ENCODE results near the gene TCAP. TPM values are rescaled to one million over a fixed set of nuclear protein-coding genes. Genes with fewer than 3 reads are reported as not detected.
A peak's percentile ranks its signal among the peaks of the same experiment; 100 is the strongest.

The TCAP gene, protein sequence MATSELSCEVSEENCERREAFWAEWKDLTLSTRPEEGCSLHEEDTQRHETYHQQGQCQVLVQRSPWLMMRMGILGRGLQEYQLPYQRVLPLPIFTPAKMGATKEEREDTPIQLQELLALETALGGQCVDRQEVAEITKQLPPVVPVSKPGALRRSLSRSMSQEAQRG
- 1 to 10 TPM in 2 of 3 donors, under 1 TPM in 1; 0.80 to 1.5 (median 1.1) TPM for polyA plus RNA-seq (ENCODE audit: insufficient read length in 3 of 3)

DNA sequence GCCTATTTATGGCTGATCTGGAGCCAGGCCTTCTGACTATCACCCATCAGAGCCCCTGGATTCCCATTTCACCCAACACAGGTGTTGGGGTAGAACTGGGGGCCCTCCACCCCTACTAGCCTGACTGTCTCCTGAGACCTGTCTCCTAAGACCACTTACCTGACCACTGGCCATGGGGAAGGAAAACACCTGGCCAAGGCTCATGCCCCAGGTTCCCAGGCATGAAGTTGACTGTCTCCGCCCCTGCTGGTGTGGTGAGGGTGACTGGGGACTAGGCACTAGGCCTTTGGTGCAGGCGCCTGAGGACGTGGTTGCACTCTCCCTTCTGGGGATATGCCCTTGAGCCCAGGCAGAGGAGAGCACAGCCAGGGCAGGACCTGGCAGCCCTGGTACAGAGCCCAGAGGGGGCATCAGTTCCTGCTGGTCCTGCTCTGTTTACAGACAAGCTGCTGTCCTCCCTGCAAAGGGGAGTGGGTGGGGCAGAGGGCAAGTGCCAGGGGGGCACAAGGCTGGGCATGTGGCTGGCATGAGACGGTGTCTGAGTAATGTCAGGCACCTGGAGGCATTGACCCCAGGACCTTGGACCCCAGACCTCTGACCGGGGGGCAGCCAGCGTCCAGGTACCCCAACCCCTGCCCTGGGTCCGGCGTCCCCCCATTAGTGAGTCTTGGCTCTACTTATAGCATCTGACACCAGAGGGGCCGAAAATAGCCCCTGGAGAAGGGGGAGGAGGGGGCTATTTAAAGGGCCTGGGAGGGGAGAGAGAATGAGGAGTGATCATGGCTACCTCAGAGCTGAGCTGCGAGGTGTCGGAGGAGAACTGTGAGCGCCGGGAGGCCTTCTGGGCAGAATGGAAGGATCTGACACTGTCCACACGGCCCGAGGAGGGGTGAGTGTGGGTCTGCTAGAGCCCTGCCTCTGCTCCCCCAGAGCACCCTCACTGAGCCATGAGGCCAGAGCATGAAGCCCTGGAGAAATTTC is at the start of gene TCAP:
TSS of gene TCAP (plus strand) at position 769 of the 981 bp plus-strand sequence. CDS start at position 780, 11 bp downstream.
- no peak for DNase-seq (ENCODE audit: low read depth in 3 of 3, low spot score in 2 of 3)

DNA sequence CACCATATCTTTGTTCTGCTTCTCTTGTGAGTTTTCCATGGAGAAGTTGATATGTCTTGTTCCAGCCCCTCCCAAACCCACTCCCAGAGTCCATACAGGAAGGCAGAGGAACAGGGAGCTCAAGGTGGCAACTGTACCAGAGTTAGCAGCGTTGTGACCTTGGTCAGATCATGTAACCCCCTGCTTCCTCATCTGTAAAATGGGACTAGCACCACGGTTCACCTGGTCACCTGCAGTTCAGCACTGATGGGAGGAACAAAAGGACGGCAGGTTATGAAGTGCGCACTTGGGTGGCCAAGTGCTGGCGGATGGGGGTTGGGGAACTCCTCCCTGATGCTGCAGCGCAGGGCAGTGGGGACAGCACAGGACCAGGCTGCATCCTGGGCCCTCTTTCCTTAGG is 49.7 kb upstream of the TCAP start:
- DNase-seq (ENCODE audit: low read depth in 3 of 3, low spot score in 2 of 3) = no peak

DNA sequence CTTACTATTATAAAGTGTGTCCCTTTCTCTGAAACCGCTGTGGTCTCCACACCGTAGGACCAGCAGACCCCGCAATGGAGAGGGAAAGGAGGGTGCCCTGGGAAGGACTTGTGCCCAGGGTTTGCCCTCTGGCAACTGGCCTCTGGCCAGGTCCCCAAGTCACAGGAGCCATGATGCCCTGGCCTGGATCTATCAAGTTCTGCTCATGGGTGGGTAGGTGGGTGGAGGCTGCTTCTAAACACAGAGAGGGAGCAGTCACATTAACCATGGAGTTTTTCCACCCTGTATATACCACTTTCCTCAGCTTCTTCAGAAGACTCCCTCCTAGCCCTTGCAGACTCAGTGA is 48.1 kb upstream of the TCAP start:
- DNase-seq (ENCODE audit: low read depth in 3 of 3, low spot score in 2 of 3) = no peak

DNA sequence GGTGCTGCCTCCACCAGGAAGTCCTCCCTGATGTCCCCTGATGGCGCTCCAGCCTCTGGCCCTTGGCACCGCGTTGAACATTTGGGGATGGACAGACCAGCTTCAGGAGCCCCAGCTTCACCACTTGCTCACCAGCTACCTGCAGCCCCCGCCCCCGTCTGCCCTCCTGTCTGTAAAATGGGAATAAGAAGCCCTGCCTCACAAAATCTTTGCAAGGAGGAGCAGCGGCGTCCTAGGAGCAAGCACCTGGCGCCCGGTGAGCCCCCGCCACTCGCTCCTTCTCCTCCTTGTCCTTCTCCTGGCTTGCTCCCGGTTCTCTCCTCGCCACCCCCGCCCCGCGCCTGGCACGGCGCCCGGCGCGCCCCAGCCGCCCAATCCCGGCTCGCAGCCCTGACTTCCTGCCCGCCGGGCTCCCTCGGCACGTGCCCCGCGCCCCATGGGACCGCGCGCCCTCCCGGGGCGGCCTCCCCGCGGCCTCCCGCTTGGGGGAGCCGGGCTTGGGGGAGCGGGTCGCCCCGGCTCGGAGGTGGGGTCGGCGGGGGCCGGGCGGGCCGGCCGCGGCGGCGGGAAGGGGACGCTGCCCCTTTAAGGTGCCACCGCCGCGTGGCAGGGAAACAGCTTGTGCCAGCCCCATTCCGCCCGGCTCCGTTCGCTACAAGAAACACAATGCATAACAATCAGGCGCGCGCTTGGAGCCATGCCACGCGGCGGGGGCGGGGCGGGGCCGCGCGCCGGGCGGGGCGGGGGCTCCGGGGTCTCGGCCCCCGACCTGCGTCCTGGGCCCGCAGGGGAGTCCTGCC is 47.5 kb upstream of the TCAP start:
- DNase-seq (ENCODE audit: low read depth in 3 of 3, low spot score in 2 of 3) = no peak

DNA sequence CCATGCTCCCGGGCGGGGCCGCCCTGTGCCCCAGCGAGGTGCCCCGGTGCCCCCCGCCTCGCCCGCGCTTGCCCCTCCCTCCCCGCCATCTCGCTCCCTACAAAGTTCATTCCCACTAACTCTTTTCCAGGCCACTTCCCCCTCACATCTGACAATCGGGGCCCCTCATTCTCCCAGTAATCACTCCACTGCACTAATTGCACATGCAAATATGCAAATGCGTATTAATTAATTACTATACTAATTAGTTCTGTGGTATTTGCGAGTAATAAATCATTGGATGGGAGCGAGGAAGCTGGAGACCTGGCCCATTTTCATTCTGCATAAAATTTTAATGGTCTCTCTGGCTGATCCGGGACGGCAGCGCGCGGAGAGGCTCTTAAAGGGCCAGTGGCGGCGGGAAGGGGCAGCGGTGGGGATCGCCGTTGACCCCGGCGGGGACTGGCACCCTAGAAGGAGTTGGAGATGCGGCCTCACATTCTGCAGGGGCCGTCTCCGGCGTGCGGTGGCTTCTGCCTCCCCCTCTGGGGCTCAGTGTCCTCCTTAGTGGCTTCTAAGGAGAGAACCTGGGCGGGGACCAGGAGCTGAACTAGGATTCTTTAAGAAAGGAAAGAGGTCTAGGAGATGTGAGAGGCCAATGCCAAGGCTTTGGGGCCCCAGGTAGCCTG is 46.8 kb upstream of the TCAP start:
- no peak for DNase-seq (ENCODE audit: low read depth in 3 of 3, low spot score in 2 of 3)

DNA sequence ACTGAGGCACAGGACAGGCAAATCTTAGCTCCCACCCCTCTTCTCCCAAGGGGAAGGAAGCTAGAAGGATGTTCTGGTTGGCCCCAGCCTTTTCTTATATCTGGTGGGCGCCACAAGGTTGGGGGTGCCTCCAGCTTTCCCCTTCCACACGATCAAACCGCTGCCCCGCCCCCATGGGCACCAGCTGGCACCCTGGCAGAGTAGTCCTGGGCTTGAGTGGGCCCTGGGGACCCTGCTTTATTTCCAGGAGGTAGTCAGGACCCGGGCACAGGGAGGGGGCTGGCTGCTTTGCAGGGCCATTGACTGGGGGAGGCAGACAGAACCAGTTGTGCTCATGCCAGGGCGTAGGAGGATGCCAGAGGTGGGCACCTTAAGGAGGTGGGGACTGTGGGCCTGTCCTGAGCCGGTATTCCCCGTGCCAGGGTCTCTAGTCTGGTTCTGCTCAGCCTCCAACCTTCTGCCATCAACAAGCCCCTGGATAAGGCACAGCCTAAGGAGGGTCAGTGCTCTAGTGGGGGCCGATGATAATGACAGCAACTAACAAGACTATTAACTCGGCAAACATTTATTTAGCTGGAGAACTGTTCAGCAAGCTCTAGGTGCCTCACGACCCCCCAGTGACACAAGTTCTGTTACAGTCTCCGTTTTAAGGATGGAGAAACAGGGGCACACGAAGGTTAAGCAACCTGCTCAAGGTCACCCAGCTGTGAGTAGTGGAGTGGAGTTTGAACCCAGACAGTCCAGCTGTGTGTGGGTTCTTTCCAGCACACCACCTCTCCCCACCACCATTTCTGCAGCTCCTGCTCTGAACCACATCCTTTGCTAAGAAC is 46.0 kb upstream of the TCAP start:
- no peak for DNase-seq (ENCODE audit: low read depth in 3 of 3, low spot score in 2 of 3)

DNA sequence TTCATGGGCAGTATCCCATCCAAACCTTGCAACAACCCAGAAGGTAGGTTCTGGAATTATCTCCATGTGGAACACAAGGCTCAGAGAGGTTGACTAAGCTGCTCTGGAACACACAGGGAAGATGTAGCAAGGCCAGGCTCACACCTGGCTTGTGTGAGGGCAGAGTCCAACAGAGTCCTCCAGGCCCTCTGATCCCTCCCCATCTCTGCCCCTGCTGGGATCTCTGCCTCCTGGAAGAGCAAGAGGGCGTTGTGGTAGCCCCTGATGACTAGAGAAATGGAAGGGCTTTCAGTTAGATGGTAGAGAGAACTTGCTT is 45.4 kb upstream of the TCAP start:
- DNase-seq (ENCODE audit: low read depth in 3 of 3, low spot score in 2 of 3) = no peak

DNA sequence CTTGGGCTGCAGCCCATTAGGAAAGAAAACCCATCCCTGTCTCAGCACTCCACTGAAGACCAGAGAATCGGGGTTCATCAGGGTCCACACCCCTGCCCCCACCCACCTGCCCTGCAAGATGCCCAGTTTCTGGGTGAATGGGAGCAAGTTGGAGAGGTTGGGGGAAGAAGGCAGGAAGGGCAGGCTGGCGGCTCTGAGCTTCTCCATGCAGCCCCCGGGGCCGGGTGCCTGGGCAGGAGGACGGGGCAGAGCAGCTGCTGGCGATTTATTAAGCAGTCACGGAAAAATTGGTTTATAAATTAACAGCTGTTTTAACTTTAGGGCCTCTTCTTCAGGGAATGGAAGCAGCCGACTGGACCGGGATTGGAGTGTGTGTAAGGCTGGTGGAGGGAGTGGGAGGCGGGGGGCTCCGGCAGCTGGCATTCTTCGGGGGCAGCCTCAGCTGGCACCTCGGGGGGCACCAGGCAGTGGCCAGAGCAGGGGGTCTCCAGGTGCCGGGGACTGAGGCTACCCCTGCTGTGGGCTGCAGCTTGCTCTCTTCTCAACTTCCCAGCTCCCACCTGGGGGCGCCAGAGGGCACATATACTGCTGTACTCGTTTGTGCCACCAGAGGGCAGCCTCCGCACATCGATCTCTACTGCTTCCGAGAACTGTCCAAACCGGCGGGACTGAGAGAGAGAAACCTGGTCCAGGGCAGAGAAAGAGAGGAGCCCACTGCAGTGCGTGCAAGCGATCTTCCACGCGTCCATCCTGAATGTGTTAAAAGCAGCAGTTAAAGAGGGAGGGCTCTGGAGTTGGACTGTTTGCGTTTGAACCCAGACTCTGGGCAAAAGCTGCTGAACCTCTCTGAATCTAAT is 43.4 kb upstream of the TCAP start:
- peak in 1 of 3 donors; percentile 80 for DNase-seq (ENCODE audit: low read depth in 3 of 3, low spot score in 2 of 3)

DNA sequence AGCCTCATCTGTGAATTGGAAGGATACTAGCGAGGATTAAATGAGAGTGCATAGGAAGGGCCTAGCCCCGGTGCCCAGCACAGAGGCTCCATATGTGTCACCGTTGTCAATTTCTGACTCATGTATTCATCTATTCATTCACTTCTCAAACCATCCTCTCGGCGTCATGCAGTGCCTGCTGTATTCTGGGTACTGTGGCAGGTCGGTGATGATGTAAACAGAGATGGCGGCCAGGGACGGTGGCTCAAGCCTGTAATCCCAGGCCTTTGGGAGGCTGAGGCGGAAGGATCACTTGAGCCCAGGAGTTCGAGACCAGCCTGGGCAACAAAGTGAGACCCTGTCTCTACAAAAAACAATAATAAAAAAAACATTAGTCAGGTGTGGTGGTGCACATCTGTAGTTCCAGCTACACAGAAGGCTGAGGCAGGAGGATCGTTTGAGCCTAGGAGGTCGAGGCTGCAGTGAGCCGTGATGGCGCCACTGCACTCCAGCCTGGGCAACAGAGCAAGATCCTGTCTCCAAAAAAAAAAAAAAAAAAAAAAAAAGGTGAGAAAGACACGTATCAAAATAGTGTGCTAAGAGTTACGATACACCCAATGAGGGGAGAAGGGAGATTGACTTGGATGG is 42.7 kb upstream of the TCAP start:
- no peak for DNase-seq (ENCODE audit: low read depth in 3 of 3, low spot score in 2 of 3)

DNA sequence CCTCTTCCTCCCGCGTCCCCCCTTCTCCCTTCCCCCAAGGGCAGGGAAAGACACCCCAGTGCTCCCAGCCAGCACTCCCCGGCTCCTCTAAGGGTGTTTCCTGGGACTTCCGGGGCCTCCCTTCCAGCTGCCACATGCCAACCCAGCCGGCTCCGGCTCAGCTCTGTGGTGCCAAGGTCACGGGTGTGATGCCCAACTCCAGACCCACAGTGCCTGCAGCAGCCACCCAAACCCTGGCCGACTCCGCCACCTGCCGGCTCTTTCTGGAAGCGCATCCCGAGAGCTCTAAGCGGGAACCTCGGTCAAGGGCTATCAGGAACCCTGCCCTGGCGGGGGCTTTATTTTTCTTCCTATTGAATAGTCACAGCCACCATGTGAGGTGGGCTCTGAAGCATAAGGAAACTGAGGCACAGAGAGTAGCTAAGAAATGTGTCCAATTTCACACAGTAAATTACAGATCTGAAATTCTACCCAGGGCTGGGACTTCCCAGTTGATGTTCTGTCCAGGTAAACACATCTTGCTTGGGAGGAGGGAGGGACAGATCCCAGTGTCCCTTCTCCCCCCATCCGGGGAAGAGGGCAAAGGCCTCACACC is 41.7 kb upstream of the TCAP start:
- DNase-seq (ENCODE audit: low read depth in 3 of 3, low spot score in 2 of 3) = no peak

DNA sequence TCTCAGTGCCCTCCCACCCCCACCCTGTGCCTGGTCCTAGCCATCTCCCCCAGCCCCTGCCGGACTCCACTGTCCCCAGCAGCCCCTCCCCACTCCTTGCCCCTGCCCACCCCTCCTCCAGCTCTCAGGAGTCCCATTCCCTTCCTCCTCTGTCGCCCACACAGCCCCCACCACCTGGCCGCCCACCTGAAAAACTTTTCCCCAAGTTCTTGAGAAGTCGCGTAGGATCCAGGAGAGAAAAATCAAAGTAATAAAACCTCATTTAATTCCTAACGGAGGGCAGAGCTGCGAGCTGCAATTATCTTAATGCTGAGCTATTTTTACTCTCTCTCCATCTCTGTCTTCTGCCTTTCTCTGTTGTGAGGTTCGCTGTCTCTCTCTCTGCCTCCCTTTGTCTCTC is 40.8 kb upstream of the TCAP start:
- no peak for DNase-seq (ENCODE audit: low read depth in 3 of 3, low spot score in 2 of 3)

DNA sequence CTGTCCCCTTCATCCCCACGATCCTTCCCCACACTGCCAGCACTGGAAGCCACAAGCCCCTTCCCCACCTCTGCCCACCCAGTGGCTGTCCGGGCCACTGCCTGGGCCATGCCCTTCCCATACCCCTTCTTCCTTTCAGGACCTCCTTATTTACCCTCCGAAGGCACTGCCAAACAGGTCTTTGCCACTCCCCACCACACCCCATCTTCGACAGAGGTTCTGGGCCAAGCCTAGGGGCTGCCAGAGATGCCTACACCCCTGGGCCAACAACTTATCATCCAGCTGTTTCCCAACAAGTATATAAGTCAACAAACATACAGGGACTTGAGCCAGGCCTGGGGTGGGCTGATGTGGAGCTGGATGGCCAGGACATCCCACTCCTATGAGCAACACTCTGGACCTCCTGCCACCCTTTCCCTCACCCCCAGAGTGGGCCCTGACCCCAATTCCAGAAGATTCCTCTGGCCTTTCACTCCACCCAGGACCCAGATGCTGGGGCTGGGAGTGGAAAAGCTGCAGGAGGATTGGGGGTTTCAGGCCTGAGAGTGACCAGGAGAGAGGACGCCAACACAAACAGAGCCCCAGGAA is 39.9 kb upstream of the TCAP start:
- DNase-seq (ENCODE audit: low read depth in 3 of 3, low spot score in 2 of 3) = no peak

DNA sequence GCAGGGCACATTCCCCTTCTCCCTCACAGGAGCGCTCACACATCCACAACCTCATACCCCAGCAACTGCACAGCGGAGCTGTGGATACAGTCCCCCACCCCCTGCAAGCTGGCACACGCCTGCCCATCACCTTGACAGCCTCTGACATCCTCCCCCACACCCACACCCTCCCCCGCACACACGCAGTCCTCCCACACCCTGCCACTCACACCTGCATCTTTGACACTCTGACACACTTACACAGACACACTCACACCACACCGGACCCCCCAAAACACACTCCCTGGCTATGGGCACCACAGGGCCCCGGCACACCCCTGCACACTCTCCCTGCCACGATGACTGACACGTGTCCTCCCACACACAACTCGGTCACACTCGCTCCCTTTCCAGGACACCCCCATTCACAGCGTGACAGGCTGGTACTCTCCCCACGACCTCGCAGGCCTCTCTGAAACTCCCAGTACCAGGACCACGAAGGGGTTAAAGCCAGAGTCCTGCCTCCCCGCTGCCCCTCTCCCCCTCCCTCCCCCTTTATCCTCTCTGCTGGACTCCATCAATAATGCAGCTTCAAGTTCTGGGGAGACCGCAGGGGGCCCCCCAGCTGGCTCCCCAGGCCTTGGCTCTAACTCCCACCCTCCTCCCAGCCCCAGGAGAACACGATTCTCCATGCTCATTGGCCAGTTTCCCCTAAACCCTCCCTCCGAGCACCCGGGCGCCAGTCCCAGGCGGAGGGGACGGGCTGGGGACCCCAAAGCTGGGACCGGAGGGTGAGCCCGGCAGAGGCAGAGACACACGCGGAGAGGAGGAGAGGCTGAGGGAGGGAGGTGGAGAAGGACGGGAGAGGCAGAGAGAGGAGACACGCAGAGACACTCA is 38.7 kb upstream of the TCAP start, which contains the start of gene PPP1R1B:
TSS of gene PPP1R1B (plus strand) at position 782 of the 876 bp plus-strand sequence. CDS start 441 bp downstream, outside the sequence.
- DNase-seq (ENCODE audit: low read depth in 3 of 3, low spot score in 2 of 3) = no peak

DNA sequence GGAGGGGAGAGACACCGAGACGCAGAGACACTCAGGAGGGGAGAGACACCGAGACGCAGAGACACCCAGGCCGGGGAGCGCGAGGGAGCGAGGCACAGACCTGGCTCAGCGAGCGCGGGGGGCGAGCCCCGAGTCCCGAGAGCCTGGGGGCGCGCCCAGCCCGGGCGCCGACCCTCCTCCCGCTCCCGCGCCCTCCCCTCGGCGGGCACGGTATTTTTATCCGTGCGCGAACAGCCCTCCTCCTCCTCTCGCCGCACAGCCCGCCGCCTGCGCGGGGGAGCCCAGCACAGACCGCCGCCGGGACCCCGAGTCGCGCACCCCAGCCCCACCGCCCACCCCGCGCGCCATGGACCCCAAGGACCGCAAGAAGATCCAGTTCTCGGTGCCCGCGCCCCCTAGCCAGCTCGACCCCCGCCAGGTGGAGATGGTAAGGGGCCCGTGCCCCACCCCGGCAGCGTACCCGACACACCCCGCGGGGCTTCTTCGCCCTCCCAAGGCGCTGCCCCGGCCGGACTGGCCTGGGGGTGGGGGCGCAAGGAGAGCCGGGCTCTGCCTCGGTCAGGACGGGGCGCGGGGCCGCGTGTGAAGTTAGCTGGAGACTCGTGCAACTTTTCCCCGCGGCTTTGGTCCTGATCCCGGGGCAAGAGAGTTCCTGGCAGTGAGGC is 38.0 kb upstream of the TCAP start:
- no peak for DNase-seq (ENCODE audit: low read depth in 3 of 3, low spot score in 2 of 3)

DNA sequence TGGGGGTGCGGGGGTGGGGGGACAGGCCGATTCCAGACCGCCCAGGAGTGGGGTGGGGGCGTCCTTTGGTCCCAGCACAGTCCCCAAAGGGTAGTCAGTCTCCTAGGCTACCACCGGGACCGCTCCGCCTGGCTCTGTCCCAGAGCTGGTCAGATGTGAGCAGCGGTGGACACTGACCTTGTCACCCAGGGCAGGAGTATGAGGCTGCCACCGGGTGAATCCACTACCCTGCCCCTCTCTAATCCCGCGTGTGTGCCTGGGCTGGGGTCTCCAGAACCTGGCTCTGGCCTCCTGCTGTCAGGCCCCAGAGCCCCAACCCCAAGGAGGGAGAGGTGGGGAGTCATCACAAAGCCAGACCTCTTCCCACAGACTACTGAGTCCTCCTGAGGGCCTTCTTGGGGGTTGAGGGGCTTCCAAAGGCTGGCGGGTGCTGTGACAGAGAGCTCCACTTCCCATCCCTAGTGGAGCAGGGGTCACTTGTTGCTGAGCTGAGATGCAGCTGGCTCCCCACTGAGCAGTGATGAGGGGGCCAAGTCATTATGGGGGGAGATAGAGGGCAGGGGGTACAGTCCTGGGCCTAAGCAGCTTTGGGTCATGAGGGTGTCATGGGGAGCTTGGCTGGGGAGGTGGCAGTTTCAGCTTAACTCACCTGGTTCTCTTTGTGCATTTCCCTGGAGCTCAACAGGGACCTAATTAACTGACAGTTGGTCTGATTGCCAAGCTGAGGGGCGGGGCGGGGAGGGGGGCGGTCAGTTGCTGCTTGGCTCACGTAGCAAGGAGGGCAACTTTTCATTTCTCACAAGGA is 37.2 kb upstream of the TCAP start:
- no peak for DNase-seq (ENCODE audit: low read depth in 3 of 3, low spot score in 2 of 3)
